Measurements from ENCODE around the gene DVL3. TPM values are rescaled to one million over a fixed set of nuclear protein-coding genes. Genes with fewer than 3 reads are reported as not detected.

DVL3 gene
- total and polyA plus RNA-seq, 10 of the 15 experiments (the other 5 are each of a cell fraction or from before 2014, with no cell fraction given) = 2.2 to 39.7 (median 14.5) TPM

DNA sequence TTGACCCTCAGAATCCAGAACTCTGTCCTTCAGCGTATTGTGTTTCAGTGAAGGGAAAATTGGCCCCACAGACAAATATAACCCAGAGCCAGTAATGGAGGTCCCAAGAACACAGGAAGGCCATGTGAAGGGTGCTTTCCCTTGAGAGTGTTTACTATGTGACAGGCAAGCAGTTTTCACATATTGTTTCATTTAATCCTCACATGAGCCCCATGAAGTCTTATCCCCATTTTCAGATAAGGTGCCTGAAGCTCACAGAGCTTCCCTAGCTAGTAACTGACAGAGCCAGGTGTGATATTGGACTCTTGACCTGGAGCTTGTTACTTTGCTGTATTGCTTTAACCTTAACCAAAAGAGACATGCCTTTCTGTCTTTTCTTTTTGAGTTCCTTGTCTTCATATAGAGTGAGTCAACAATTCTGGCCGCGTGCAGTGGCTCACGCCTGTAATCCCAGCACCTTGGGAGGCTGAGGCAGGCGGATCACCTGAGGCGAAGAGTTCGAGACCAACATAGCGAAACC, 9.4 kb upstream of the DVL3 start (continued):
- TF ChIP-seq CTCF (IDR thresholded peaks at IDR 0.05 in 2 of 3, conservative IDR thresholded peaks at IDR 0.05 in 1 of 3; ENCODE audit: control insufficient read depth in 2 of 3, extremely low read depth in 1 of 3, insufficient read depth in 1 of 3, low read depth in 3 of 3, low read length in 3 of 3) = no peak
- no peak for TF ChIP-seq NFYB (IDR thresholded peaks at IDR 0.05; ENCODE audit: insufficient read depth, low read depth, low read length)
- no peak for TF ChIP-seq PBX3 (IDR thresholded peaks at IDR 0.05; ENCODE audit: insufficient replicate concordance, low read depth, low read length)

- Histone ChIP-seq H2AFZ (ENCODE audit: control insufficient read depth, low read depth, low read length) (no peak overlapping the region), H3K9me3 (replicated peaks; ENCODE audit: control insufficient read depth, insufficient read depth, low read length) (no peaks in the 10 kb centered on the region), H4K20me1 (ENCODE audit: control insufficient read depth, insufficient read depth) (no peaks in the 10 kb centered on the region), H3K27ac (ENCODE audit: control insufficient read depth, insufficient read depth) (no peak overlapping the region), H3K4me2 (ENCODE audit: control insufficient read depth, insufficient read depth) (no peak overlapping the region), H3K36me3 (ENCODE audit: control insufficient read depth in 2 of 2, insufficient read depth in 2 of 2, low read length in 1 of 2) (peaks cover 15 to 16% of the 10 kb centered on the region in 2 experiments), H3K9ac (ENCODE audit: control insufficient read depth, insufficient read depth, low read length) (no peak overlapping the region), H3K4me3 (no peak overlapping the region), H3K4me1 (ENCODE audit: control insufficient read depth, insufficient read depth, low read length) (no peaks in the 10 kb centered on the region; the same call in 1 of the 2 replicates), H3K27me3 (replicated peaks in 1 of 2; ENCODE audit: control insufficient read depth in 2 of 2, insufficient read depth in 2 of 2, low read length in 1 of 2) (no peaks in the 10 kb centered on the region), H3K79me2 (ENCODE audit: control insufficient read depth, insufficient read depth, low read length) (no peaks in the 10 kb centered on the region)
- ChIA-PET RAD21 (ENCODE audit: unreplicated experiment) (no interaction called here), CTCF (interaction anchor here (0.6 to 1.0 kb wide), 3 partner anchors 73 to 352 kb away, joined by 3 to 5 read pairs (median 3); no protein-coding TSS in a partner anchor), POLR2A (no interaction called here), SMC1A (ENCODE audit: uncharacterized antibody, unreplicated experiment) (no interaction called here)
- no peak for DNase-seq (ENCODE audit: low read depth, low spot score)
- BruUV-seq (replicated peaks) = no TSS peak
- no peak for FAIRE-seq
- 91% methylated on average over 3 of the region's 3 CpGs for WGBS (ENCODE audit: insufficient coverage, insufficient replicate concordance, low lambda C conversion rate, missing lambda C conversion rate)
- in situ Hi-C loops (cut with MboI) (no loop called here), intact Hi-C loops (cut with micrococcal nuclease; ENCODE audit: unreplicated experiment) (no loop called here)
- no peak for ATAC-seq
- TF ChIP-seq BACH1 (IDR thresholded peaks at IDR 0.05; ENCODE audit: borderline replicate concordance) (no peak), ZSCAN29 (IDR thresholded peaks at IDR 0.05) (no peak), CBX3 (IDR thresholded peaks at IDR 0.05; ENCODE audit: borderline replicate concordance, low read depth) (no peak), KDM1A (IDR thresholded peaks at IDR 0.05; ENCODE audit: borderline replicate concordance) (no peak), CEBPB (IDR thresholded peaks at IDR 0.05; ENCODE audit: borderline replicate concordance in 1 of 2, low read depth in 2 of 2, low read length in 2 of 2) (no peak), E2F8 (IDR thresholded peaks at IDR 0.05; ENCODE audit: low read depth, partially characterized antibody) (no peak), ATF2 (IDR thresholded peaks at IDR 0.05; ENCODE audit: low read length) (no peak), BRCA1 (IDR thresholded peaks at IDR 0.05; ENCODE audit: low read depth, low read length) (no peak), TAF1 (IDR thresholded peaks at IDR 0.05; ENCODE audit: borderline replicate concordance, low read depth, low read length) (no peak), FOS (IDR thresholded peaks at IDR 0.05; ENCODE audit: borderline replicate concordance, extremely low read depth, insufficient read length) (no peak), RB1 (IDR thresholded peaks at IDR 0.05; ENCODE audit: borderline replicate concordance) (no peak)
Measured at GRCh38 chr3:184148076-184148475, 7.1 kb upstream of the DVL3 start.
